ENCODE results near the gene ISG20.

DNA sequence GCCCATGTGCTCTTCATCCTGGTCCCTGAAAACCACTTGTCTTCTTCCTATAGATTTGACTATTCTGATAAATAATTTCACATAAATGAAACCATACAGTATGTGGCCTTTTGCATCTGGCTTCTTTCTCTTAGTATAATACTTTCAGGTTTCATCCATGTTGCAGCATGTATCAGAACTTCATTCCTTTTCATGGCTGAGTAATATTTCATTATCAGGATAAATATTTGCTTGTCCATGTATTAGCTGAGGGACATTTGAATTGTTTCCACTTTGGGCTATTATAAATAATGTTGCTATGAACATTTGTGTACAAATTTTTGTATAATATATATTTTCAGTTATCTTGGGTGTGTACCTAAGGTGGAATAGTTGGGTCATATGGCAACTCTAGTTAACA is 47.4 kb upstream of the ISG20 start:
- TF ChIP-seq CTCF (IDR thresholded peaks at IDR 0.05): no peak
- TF ChIP-seq TCF7L2 (IDR thresholded peaks at IDR 0.05; ENCODE audit: low read depth, low read length): no peak
